Naive thymus-derived CD4-positive, alpha-beta T cell (primary cell): ENCODE data around the gene NYNRIN. TPM values are rescaled to one million over a fixed set of nuclear protein-coding genes. Genes with fewer than 3 reads are reported as not detected.
A peak's percentile ranks its signal among the peaks of the same experiment; 100 is the strongest.

ENCODE experiments used
- ATAC-seq: fragments of 150-1000 bp; cut with Tn5 transposase; 2 replicates; pipeline ENCODE4 v1.10.0; 2021; ENCODE audit warnings: mild to moderate bottlenecking, moderate library complexity
- CTCF ChIA-PET: fragments of 350-600 bp; sonication (Branson Sonifier 250); formaldehyde crosslinking; loops from one replicate; lab custom pipeline; 2021; ENCODE audit warnings: antibody characterized with exemption; lab: Charles Lee
- POLR2A ChIA-PET: fragments of 350-600 bp; sonication (Branson Sonifier 250); formaldehyde crosslinking; loops from one replicate; lab custom pipeline; 2021; ENCODE audit warnings: antibody characterized with exemption, inconsistent platforms; lab: Charles Lee
- DNase-seq, 9 donors: peaks; one replicate each; pipeline versions ENCODE4 v3.0.0 to v3.0.0-alpha.2; 2020 to 2022; ENCODE audit warnings: mixed read lengths in 1 of 9
- H3K27ac ChIP-seq: one replicate; pipeline ENCODE4 v1.7.0; 2013; ENCODE audit warnings: mild to moderate bottlenecking, low read depth, low read length, moderate library complexity
- H3K27me3 ChIP-seq, 2 donors: one replicate each; pipeline ENCODE4 v1.7.0; 2013; ENCODE audit warnings: low read length in 2 of 2, mild to moderate bottlenecking in 2 of 2, moderate library complexity in 2 of 2; ENCODE audit not compliant: control insufficient read depth in 2 of 2, insufficient read depth in 2 of 2
- H3K36me3 ChIP-seq, 3 experiments: 1 replicate in 2 of 3; 2 replicates in 1 of 3; pipeline ENCODE4 v1.7.0; 2013; ENCODE audit warnings: low read length in 3 of 3, mild to moderate bottlenecking in 3 of 3, moderate library complexity in 1 of 3; ENCODE audit not compliant: insufficient read depth in 3 of 3, control insufficient read depth in 2 of 3
- H3K4me1 ChIP-seq, 2 donors: one replicate each; pipeline ENCODE4 v1.7.0; 2013; ENCODE audit warnings: low read length in 2 of 2, mild to moderate bottlenecking in 2 of 2, moderate library complexity in 1 of 2; ENCODE audit not compliant: control insufficient read depth in 2 of 2, insufficient read depth in 2 of 2
- H3K4me3 ChIP-seq: 2 replicates; pipeline ENCODE4 v1.7.0; 2013; ENCODE audit warnings: mild to moderate bottlenecking, low read length
- H3K9me3 ChIP-seq, 3 experiments: 1 replicate in 2 of 3; 2 replicates in 1 of 3; pipeline ENCODE4 v1.7.0; 2013; ENCODE audit warnings: low read length in 3 of 3; ENCODE audit not compliant: control insufficient read depth in 2 of 3
- H3K27ac Mint-ChIP-seq, 9 donors: one replicate each; pipeline ENCODE4 v1.8.0; 2020 to 2022; ENCODE audit warnings: mixed read lengths in 9 of 9, mild to moderate bottlenecking in 8 of 9, moderate library complexity in 5 of 9, inconsistent platforms in 2 of 9
- H3K27me3 Mint-ChIP-seq, 5 donors: one replicate each; pipeline ENCODE4 v1.8.0; 2021 to 2022; ENCODE audit warnings: mixed read lengths in 5 of 5, mild to moderate bottlenecking in 1 of 5
- H3K36me3 Mint-ChIP-seq, 5 donors: one replicate each; pipeline ENCODE4 v1.8.0; 2020 to 2022; ENCODE audit warnings: mixed read lengths in 5 of 5, mild to moderate bottlenecking in 3 of 5, inconsistent platforms in 1 of 5
- H3K4me1 Mint-ChIP-seq, 7 donors: one replicate each; pipeline ENCODE4 v1.8.0; 2020 to 2022; ENCODE audit warnings: mixed read lengths in 7 of 7, mild to moderate bottlenecking in 3 of 7, inconsistent platforms in 1 of 7
- H3K4me3 Mint-ChIP-seq, 10 donors: one replicate each; pipeline ENCODE4 v1.8.0; 2020 to 2022; ENCODE audit warnings: mild to moderate bottlenecking in 10 of 10, mixed read lengths in 10 of 10, moderate library complexity in 6 of 10, inconsistent platforms in 2 of 10
- H3K9me3 Mint-ChIP-seq, 11 donors: one replicate each; pipeline ENCODE4 v1.8.0; 2020 to 2022; ENCODE audit warnings: mixed read lengths in 11 of 11, mild to moderate bottlenecking in 4 of 11, inconsistent platforms in 1 of 11, moderate library complexity in 1 of 11
- intact Hi-C, 2 donors: fragments of 100-400 bp; cut with micrococcal nuclease; formaldehyde crosslinking; loops; one replicate each; pipeline ENCODE4 v1.15.1; 2023
- polyA plus RNA-seq, 2 donors: library from polyadenylated mRNA; unstranded; fragments of 300-500 nt; fragmentation: Illumina TruSeq; gene quantifications; one replicate each; pipeline ENCODE4 v1.2.3, GENCODE V29; 2021
- total RNA-seq, 6 experiments: library from RNA in 5 of 6; stranded (reverse) in 5 of 6; gene quantifications; 1 replicate in 5 of 6; 2 replicates in 1 of 6; pipeline ENCODE4 v1.2.3 and lab custom pipeline; 2021 to 2026

Gene NYNRIN
- total and polyA plus RNA-seq, 7 experiments from 2014 or later, result 0.08 to 1.3 (median 0.11) TPM; not detected in 2

DNA sequence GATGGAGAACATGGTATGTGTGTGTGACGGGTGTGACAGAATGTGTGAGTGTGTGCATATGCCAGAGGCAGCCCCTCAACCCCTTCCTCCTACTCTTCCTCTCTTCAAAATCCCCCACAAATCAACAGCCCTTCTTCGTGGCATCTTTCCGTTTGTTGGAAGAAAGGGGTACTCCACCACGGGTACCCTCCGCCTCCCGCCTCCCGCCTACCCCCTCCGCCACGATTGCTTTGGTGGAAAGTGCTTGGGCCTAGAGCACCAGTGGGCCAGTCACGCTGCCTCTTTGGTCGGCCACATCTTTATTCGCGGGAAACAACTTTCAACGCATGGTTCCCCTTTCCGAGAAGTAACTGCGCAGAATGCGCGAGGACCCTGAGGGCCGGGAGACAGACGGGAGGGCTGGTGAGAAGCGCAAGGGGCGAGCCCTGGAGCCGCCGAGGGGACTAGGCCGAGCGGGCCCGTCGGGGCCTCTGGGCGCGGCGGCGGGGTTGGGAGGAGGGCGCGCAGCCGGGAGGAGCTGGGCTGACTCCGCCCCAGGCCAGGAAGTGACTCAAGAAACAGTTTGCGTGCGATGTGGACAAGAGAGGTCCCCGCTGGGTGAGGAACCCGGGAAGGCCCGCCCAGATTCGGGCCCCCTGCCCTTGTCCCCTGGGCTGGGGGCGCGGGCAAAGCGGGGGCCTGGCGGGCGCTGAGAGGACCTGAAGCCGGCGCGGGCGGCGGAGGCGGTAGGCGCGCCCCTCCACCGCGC, 30.8 kb downstream of the NYNRIN start, which contains the start of the genes CBLN3 and KHNYN:
Gene CBLN3 (minus strand): TSS at position 274 of the 748 bp plus-strand sequence. CDS start 614 bp downstream, outside the sequence.
Gene KHNYN (plus strand): TSS at position 560 of the 748 bp plus-strand sequence. CDS start 777 bp downstream, outside the sequence.
- peaks cover 0 to 29% (median 5%) of the 10 kb centered on the region in 3 experiments for H3K36me3 ChIP-seq
- H3K9me3 ChIP-seq, result no peaks in the 10 kb centered on the region
- peak; percentile 79 to 89 (median 88) for DNase-seq
- peaks cover 24 to 59% (median 58%) of the 10 kb centered on the region in 7 donors for H3K4me1 Mint-ChIP-seq
- ChIA-PET POLR2A (interaction anchor here (0.6 to 15.7 kb wide), 23 partner anchors 8 to 323 kb away, joined by 3 to 293 read pairs (median 7); partner anchors contain the start of genes ADCY4, CHMP4A, CIDEB and DCAF11), CTCF (interaction anchor here (0.5 to 10.1 kb wide), 6 partner anchors 12 to 187 kb away, joined by 3 to 317 read pairs (median 12); partner anchors contain the start of genes ADCY4, CIDEB, LTB4R and LTB4R2)
- H3K27ac ChIP-seq, result peak within 1 kb of the TSS; percentile 99
- H3K36me3 Mint-ChIP-seq, result peaks cover 4 to 26% (median 8%) of the 10 kb centered on the region in 5 donors
- H3K9me3 Mint-ChIP-seq, result peaks cover 0 to 3% (median 0%) of the 10 kb centered on the region in 11 donors
- ATAC-seq, result peak; percentile 90
- H3K27ac Mint-ChIP-seq, result peak within 1 kb of the TSS; percentile 91 to 99 (median 98)
- H3K4me3 Mint-ChIP-seq, result peak within 1 kb of the TSS; percentile 82 to 96 (median 91)
- intact Hi-C loops, result loop anchor here (1.0 to 10.0 kb wide), 6 partner anchors 17 to 1127 kb away; partner anchors contain the start of genes EMC9 (in 1 of the 2), PABPN1 (in 1 of the 2), PPP1R3E (in 1 of the 2) and RABGGTA (in 1 of the 2)
- no peaks in the 10 kb centered on the region for H3K27me3 ChIP-seq
- H3K27me3 Mint-ChIP-seq, result no peaks in the 10 kb centered on the region
- H3K4me1 ChIP-seq, result peaks cover 22 to 47% of the 10 kb centered on the region in 2 donors
- peak within 1 kb of the TSS; percentile 96 for H3K4me3 ChIP-seq

DNA sequence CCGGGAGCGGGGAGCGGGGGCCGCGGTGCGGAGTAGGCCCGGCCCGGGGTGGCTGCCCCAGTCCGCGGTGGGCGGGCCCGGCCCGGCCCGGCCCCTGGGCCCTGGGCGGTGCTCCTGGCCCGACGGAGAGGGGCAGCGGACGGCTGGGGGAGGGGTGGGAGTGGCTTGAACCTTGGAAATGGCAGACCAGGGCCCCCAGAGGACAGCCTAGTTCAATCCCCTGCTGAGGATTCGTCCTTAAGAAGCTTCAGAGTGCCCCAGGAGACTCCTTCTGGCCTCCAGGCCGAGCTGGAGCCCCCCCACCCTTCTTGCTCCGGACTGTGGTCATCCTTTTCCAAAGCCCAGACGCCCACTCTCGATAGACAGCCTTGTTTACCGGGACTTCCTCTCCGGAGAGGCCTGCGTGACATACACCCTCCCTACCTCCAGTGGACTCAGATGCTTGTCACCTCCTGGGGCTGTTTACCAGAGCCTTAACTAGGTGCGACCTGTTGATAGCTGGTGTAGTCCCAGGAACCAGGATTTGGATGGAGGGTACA, 31.4 kb downstream of the NYNRIN start:
- POLR2A ChIA-PET, result interaction anchor here (0.6 to 15.7 kb wide), 28 partner anchors 8 to 378 kb away, joined by 3 to 293 read pairs (median 6); partner anchors contain the start of genes ADCY4, CARMIL3, CHMP4A and CIDEB
- Histone ChIP-seq H3K36me3 (peaks cover 0 to 35% (median 5%) of the 10 kb centered on the region in 3 experiments), H3K9me3 (no peaks in the 10 kb centered on the region), H3K4me3 (peak overlapping the region; percentile 96), H3K27me3 (no peaks in the 10 kb centered on the region), H3K27ac (peak overlapping the region; percentile 99), H3K4me1 (peaks cover 22 to 46% of the 10 kb centered on the region in 2 donors)
- Mint-ChIP-seq H3K36me3 (peaks cover 4 to 29% (median 11%) of the 10 kb centered on the region in 5 donors), H3K27me3 (no peaks in the 10 kb centered on the region), H3K9me3 (peaks cover 0 to 3% (median 0%) of the 10 kb centered on the region in 11 donors), H3K4me3 (peak overlapping the region; percentile 82 to 96 (median 91)), H3K27ac (peak overlapping the region; percentile 91 to 98 (median 97)), H3K4me1 (peaks cover 26 to 64% (median 56%) of the 10 kb centered on the region in 7 donors)
- CTCF ChIA-PET, result interaction anchor here (0.5 to 10.1 kb wide), 10 partner anchors 12 to 195 kb away, joined by 3 to 317 read pairs (median 6); partner anchors contain the start of genes ADCY4, CIDEB, LTB4R and LTB4R2
- ATAC-seq, result peak; percentile 65
- peak in 6 of 9 donors; percentile 43 to 62 (median 54) for DNase-seq
- intact Hi-C loops, result loop anchor here in 1 of 2 donors (1.0 to 10.0 kb wide), 4 partner anchors 289 to 1127 kb away; partner anchors contain the start of genes EMC9, PABPN1, PPP1R3E and THTPA

DNA sequence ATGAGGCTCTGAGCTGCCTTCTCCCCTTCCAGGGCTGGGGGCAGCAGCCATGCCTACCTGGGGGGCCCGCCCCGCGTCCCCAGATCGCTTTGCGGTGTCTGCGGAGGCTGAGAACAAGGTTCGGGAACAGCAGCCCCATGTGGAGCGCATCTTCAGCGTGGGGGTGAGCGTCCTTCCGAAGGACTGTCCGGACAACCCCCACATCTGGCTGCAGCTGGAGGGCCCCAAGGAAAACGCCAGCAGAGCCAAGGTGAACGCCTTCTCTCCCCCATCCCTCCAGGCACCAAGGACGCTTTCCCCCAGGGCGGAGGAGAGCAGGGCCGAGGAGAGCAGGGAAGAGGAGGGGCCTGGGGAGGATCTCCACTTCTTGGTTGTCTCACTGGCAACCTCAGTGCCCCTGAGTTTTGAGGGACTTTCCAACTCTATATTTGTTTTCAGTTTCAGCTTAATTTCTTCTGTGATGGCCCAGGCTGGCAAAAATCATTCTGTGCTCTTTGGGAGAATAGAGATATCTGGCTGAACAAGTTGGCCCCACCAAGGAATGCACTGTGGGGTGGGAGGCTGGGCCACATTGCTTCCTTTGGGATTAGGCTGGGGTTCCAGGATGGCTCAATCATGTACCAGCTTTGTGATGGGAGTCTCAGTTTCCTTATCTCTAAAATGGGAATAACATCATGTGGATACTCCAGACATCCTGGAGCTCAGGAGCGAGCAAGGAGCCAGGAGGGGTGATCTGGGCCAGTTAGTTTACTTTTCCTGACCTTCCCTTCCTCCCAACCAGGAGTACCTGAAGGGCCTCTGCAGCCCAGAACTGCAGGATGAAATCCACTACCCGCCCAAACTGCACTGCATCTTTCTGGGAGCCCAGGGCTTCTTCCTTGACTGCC, 32.1 kb downstream of the NYNRIN start:
- ATAC-seq, result peak; percentile 45
- Mint-ChIP-seq H3K4me1 (peaks cover 22 to 62% (median 56%) of the 10 kb centered on the region in 7 donors), H3K27me3 (no peaks in the 10 kb centered on the region), H3K9me3 (peaks cover 0 to 2% (median 0%) of the 10 kb centered on the region in 11 donors), H3K4me3 (peak overlapping the region; percentile 82 to 96 (median 91)), H3K36me3 (peaks cover 4 to 35% (median 12%) of the 10 kb centered on the region in 5 donors), H3K27ac (peak overlapping the region; percentile 91 to 98 (median 97))
- no peaks in the 10 kb centered on the region for H3K27me3 ChIP-seq
- peaks cover 0 to 40% (median 5%) of the 10 kb centered on the region in 3 experiments for H3K36me3 ChIP-seq
- intact Hi-C loops, result loop anchor here (1.0 to 10.0 kb wide), 17 partner anchors 11 to 1128 kb away; partner anchors contain the start of genes SDR39U1 (in 2 of the 2), TINF2 (in 2 of the 2), DCAF11 (in 1 of the 2) and DHRS1 (in 1 of the 2)
- H3K9me3 ChIP-seq, result no peaks in the 10 kb centered on the region
- H3K4me3 ChIP-seq, result peak overlapping the region; percentile 96
- peaks cover 22 to 39% of the 10 kb centered on the region in 2 donors for H3K4me1 ChIP-seq
- CTCF ChIA-PET, result interaction anchor here (0.6 to 10.1 kb wide), 23 partner anchors 8 to 322 kb away, joined by 3 to 317 read pairs (median 5); partner anchors contain the start of genes ADCY4, CIDEB, DHRS1 and LTB4R
- DNase-seq, result peak in 7 of 9 donors; percentile 36 to 69 (median 51)
- POLR2A ChIA-PET, result interaction anchor here (0.6 to 15.7 kb wide), 28 partner anchors 8 to 928 kb away, joined by 3 to 293 read pairs (median 6); partner anchors contain the start of genes ADCY4, CARMIL3, CHMP4A and CIDEB
- H3K27ac ChIP-seq, result peak overlapping the region; percentile 99

DNA sequence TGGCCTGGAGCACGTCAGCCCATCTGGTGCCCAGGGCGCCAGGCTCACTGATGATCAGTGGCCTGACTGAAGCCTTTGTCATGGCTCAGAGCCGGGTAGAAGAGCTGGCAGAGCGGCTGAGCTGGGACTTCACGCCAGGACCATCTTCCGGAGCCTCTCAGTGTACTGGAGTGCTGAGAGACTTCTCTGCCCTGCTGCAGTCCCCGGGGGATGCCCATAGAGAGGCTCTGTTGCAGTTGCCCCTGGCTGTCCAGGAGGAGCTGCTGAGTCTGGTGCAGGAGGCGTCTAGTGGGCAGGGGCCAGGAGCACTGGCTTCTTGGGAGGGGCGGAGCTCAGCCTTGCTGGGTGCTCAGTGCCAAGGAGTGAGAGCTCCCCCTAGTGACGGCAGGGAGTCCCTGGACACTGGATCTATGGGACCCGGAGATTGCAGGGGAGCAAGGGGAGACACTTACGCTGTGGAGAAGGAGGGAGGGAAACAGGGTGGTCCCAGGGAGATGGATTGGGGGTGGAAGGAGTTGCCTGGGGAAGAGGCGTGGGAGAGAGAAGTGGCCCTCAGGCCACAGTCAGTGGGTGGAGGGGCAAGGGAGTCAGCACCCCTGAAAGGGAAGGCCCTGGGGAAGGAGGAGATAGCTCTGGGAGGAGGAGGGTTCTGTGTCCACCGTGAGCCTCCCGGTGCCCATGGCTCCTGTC, 32.9 kb downstream of the NYNRIN start:
- H3K4me1 ChIP-seq, result peaks cover 24 to 41% of the 10 kb centered on the region in 2 donors
- peaks cover 0 to 2% (median 0%) of the 10 kb centered on the region in 11 donors for H3K9me3 Mint-ChIP-seq
- H3K36me3 Mint-ChIP-seq, result peaks cover 4 to 37% (median 14%) of the 10 kb centered on the region in 5 donors
- peaks cover 0 to 47% (median 5%) of the 10 kb centered on the region in 3 experiments for H3K36me3 ChIP-seq
- peaks cover 19 to 59% (median 53%) of the 10 kb centered on the region in 7 donors for H3K4me1 Mint-ChIP-seq
- no peaks in the 10 kb centered on the region for H3K27me3 ChIP-seq
- CTCF ChIA-PET, result interaction anchor here (0.7 to 10.1 kb wide), 21 partner anchors 9 to 356 kb away, joined by 3 to 317 read pairs (median 5); partner anchors contain the start of genes ADCY4, CIDEB, DHRS1 and LTB4R
- intact Hi-C loops, result loop anchor here (1.0 to 10.0 kb wide), 16 partner anchors 11 to 1129 kb away; partner anchors contain the start of genes SDR39U1 (in 2 of the 2), TINF2 (in 2 of the 2), DCAF11 (in 1 of the 2) and DHRS1 (in 1 of the 2)
- H3K27ac Mint-ChIP-seq, result peak overlapping the region; percentile 51 to 97 (median 96)
- H3K4me3 Mint-ChIP-seq, result peak overlapping the region; percentile 82 to 96 (median 91)
- ATAC-seq (peak; percentile 77), DNase-seq (peak; percentile 76 to 91 (median 86))
- H3K27me3 Mint-ChIP-seq, result no peaks in the 10 kb centered on the region
- POLR2A ChIA-PET, result interaction anchor here (0.6 to 15.7 kb wide), 16 partner anchors 9 to 928 kb away, joined by 3 to 293 read pairs (median 10); partner anchors contain the start of genes ADCY4, CHMP4A, CIDEB and DHRS1
- H3K9me3 ChIP-seq, result no peaks in the 10 kb centered on the region
- H3K4me3 ChIP-seq, result peak overlapping the region; percentile 96
- H3K27ac ChIP-seq, result peak overlapping the region; percentile 99
